ENCODE data around the gene RHOBTB3. TPM values are rescaled to one million over a fixed set of nuclear protein-coding genes. Genes with fewer than 3 reads are reported as not detected.

The RHOBTB3 gene
- total and polyA plus RNA-seq, 2 donors (not counting 3 experiments of a cell fraction or from before 2014, with no cell fraction given), result 44.1 to 52.1 TPM

GRCh38 chr5:95729115-95730010 lies 1.8 kb upstream of the RHOBTB3 start:
- H4K20me1 ChIP-seq (replicated peaks; ENCODE audit: control insufficient read depth, extremely low read depth, insufficient read depth, low read length), result no peaks in the 10 kb centered on the region
- peaks cover 7% of the 10 kb centered on the region for H3K79me2 ChIP-seq (ENCODE audit: control insufficient read depth, insufficient read depth, low read length)
- H3K27ac ChIP-seq (ENCODE audit: insufficient read depth, low read depth, low read length), result no peak overlapping the region
- no peak overlapping the region for H2AFZ ChIP-seq (ENCODE audit: low read depth, low read length)
- H3K27me3 ChIP-seq (ENCODE audit: control insufficient read depth in 2 of 2, insufficient read depth in 2 of 2, low read length in 2 of 2), result no peaks in the 10 kb centered on the region
- no peak for DNase-seq (ENCODE audit: low read depth, low spot score)
- no peaks in the 10 kb centered on the region for H3K9me1 ChIP-seq (replicated peaks; ENCODE audit: control insufficient read depth, extremely low read depth, insufficient read depth, low read length)
- no peak overlapping the region for H3K9ac ChIP-seq (replicated peaks; ENCODE audit: extremely low read depth, insufficient read depth, low read length)
- H3K4me1 ChIP-seq (ENCODE audit: control insufficient read depth, extremely low read depth, insufficient read depth, low read length), result peaks cover 47% of the 10 kb centered on the region
- ChIA-PET POLR2A (no interaction called here), CTCF (no interaction called here)
- dilution Hi-C loops (cut with MboI; ENCODE audit: extremely low pct_ligation_motif_present, low sequenced_read_pairs), result no loop called here
- TF ChIP-seq EZH2 (IDR thresholded peaks at IDR 0.05; ENCODE audit: borderline replicate concordance, low read depth, low read length, severe bottlenecking), result no peak
- peak overlapping the region; percentile 17 for H3K4me2 ChIP-seq (ENCODE audit: insufficient read depth, low read length)
- intact Hi-C loops (cut with micrococcal nuclease), result loop anchor here (2.0 to 5.0 kb wide), 8 partner anchors 13 to 233 kb away; partner anchors contain the start of genes ARSK, ELL2 and GLRX
- BruUV-seq (replicated peaks), result TSS peak; percentile 12
- H3K9me3 ChIP-seq (replicated peaks; ENCODE audit: control insufficient read depth, insufficient read depth, low read length), result no peaks in the 10 kb centered on the region
- no peaks in the 10 kb centered on the region for H3K36me3 ChIP-seq (ENCODE audit: control insufficient read depth in 2 of 2, extremely low read depth in 1 of 2, insufficient read depth in 2 of 2, low read length in 2 of 2)
- H3K4me3 ChIP-seq (replicated peaks in 1 of 3; ENCODE audit: insufficient read depth in 1 of 3, low read depth in 1 of 3, low read length in 3 of 3), result no peak overlapping the region
- FAIRE-seq, result no peak

- Histone ChIP-seq H3K4me2 (ENCODE audit: insufficient read depth, low read length) (peak overlapping the region; percentile 95), H3K9me3 (replicated peaks; ENCODE audit: control insufficient read depth, insufficient read depth, low read length) (no peaks in the 10 kb centered on the region), H3K4me1 (ENCODE audit: control insufficient read depth, extremely low read depth, insufficient read depth, low read length) (peaks cover 47% of the 10 kb centered on the region), H3K27ac (ENCODE audit: insufficient read depth, low read depth, low read length) (peak overlapping the region; percentile 56), H4K20me1 (replicated peaks; ENCODE audit: control insufficient read depth, extremely low read depth, insufficient read depth, low read length) (no peaks in the 10 kb centered on the region), H3K36me3 (ENCODE audit: control insufficient read depth in 2 of 2, extremely low read depth in 1 of 2, insufficient read depth in 2 of 2, low read length in 2 of 2) (no peaks in the 10 kb centered on the region), H3K4me3 (replicated peaks in 1 of 3; ENCODE audit: insufficient read depth in 1 of 3, low read depth in 1 of 3, low read length in 3 of 3) (peak overlapping the region; percentile 35 to 95 (median 74)), H3K9ac (replicated peaks; ENCODE audit: extremely low read depth, insufficient read depth, low read length) (peak overlapping the region; percentile 54), H3K9me1 (replicated peaks; ENCODE audit: control insufficient read depth, extremely low read depth, insufficient read depth, low read length) (no peaks in the 10 kb centered on the region), H3K27me3 (ENCODE audit: control insufficient read depth in 2 of 2, insufficient read depth in 2 of 2, low read length in 2 of 2) (no peaks in the 10 kb centered on the region), H2AFZ (ENCODE audit: low read depth, low read length) (peak overlapping the region; percentile 2), H3K79me2 (ENCODE audit: control insufficient read depth, insufficient read depth, low read length) (peaks cover 7% of the 10 kb centered on the region)
- TF ChIP-seq EZH2 (IDR thresholded peaks at IDR 0.05; ENCODE audit: borderline replicate concordance, low read depth, low read length, severe bottlenecking) (no peak), POLR2AphosphoS5 (IDR thresholded peaks at IDR 0.05; ENCODE audit: insufficient read depth, low read depth, low read length) (no peak), MAX (IDR thresholded peaks at IDR 0.05; ENCODE audit: insufficient read depth, insufficient read length) (no peak), POLR2A (IDR thresholded peaks at IDR 0.05; ENCODE audit: low read depth, low read length) (no peak)
- BruUV-seq (replicated peaks), result no TSS peak
- dilution Hi-C loops (cut with MboI; ENCODE audit: extremely low pct_ligation_motif_present, low sequenced_read_pairs), result no loop called here
- FAIRE-seq, result peak; percentile 40
- no peak for DNase-seq (ENCODE audit: low read depth, low spot score)
- intact Hi-C loops (cut with micrococcal nuclease), result loop anchor here (2.0 to 5.0 kb wide), 8 partner anchors 13 to 232 kb away; partner anchors contain the start of genes ARSK, ELL2 and GLRX
- CTCF ChIA-PET, result interaction anchor here (0.8 to 2.9 kb wide), 17 partner anchors 11 to 117 kb away, joined by 3 to 41 read pairs (median 4); partner anchors contain the start of gene RFESD
- POLR2A ChIA-PET, result interaction anchor here (0.6 to 1.3 kb wide), 6 partner anchors 10 to 551 kb away, joined by 3 to 6 read pairs (median 4); partner anchors contain the start of gene GLRX
These were observed 980 bp upstream of the RHOBTB3 start for GRCh38 chr5:95730011-95730700.

Data from endothelial cell of umbilical vein (primary cell).